Activated naive CD8-positive, alpha-beta T cell treated with anti-CD3 and anti-CD28 coated beads, Interleukin-2, amount 50 U/mL, for 16 hours (primary cell): ENCODE data around the gene CDHR4.
"Not testable (repeated sequence)": the region's sequence is repeated elsewhere in the genome, so short reads cannot be mapped to it uniquely, and the experiment has no call there.

Experiments used
- DNase-seq: peaks from one replicate; pipeline ENCODE4 v3.0.0-alpha.2; 2020; ENCODE audit warnings: low read depth, low spot score

The CDHR4 gene

DNA sequence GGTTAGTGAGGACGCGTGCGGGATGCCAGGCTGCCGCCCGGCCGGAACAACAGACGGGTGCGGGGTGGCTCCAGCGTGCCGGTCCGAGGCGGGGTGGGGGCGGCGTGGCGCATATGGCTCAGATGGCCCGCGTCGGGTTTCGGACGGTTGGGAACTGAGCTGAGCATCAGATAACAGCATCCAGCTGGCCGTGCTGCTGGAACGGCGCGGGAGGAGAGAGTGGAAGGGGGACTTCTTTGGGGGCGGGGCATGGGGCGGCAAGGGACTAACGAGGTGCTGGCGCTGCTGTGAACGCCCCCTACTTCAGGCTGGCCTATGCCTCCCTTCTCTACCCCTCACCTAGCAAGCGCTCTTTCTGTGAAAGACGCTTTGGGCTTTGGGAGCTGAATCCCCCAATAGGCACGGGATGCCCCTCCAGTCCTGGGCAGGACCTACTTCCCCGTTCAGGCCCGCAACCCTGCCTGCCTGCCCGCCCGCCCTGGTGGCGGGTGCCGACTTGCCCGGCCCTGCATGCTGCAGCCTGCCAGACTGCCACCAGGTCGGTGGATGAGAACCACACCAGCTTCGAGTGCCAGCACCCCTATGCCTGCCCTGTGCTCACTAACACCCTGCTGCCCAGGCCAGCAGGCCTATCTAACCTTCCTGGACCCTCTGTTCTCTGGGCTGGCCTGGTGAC, 3.9 kb upstream of the CDHR4 start:
- peak; percentile 28 for DNase-seq

DNA sequence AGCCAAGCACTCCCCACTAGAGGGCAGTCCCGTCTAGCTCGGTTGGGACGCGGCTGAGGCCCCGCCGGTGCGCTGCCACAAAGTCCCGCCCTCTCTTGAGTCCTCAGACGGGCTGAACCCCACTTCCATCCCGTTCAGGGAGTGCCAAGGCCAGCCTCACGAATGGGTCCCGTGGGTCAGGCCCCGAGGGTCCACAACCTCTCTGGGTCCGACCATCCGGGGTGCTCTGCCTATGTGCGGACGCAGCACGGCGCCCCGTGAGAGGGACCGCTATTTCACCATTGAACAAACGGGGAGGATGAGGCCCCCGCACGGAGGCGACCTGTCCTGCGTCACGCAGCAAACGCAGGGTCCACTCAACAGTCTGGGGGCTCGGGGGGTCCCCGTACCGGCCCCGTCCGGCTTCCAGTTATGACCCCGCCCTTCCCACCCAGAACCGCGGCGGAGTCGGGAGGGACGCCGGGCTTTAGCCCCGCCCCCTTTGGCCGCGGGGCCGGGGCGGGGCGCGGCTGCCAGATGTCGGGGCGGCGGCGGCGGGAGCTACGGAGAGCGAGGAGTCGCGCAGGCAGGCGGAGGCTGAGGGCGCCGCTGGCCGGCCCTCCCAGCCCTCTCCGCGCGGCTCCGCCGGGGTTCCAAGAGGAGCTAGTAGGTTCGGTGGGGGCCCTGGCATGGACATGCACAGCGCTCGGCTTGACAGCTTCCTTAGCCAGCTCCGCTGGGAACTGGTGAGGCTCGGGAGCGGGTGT, 3.2 kb upstream of the CDHR4 start, which contains the start of gene INKA1:
INKA1 (plus strand) TSS at position 543 of the 746 bp plus-strand sequence; CDS start at position 675, 132 bp downstream.
- DNase-seq = peak; percentile 79

DNA sequence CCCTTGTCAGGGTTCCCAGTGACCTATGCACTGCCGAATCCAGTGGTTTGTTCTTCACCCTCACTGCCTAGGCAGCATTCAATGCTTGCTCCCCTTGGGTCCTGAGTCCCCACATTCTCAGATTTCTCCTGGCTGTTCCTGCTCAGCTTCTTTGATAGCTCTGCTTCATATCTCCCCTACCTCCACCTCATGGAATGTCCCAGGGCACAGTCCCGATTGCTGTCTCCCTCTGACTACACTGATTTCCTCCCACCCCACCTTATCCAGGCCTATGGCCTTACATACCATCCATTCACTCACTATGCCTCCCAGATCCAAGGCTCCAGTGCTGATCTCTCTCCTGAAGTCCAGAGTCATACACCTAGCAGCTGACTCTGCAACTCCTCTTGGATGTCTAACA, 1.5 kb upstream of the CDHR4 start:
- DNase-seq = no peak

DNA sequence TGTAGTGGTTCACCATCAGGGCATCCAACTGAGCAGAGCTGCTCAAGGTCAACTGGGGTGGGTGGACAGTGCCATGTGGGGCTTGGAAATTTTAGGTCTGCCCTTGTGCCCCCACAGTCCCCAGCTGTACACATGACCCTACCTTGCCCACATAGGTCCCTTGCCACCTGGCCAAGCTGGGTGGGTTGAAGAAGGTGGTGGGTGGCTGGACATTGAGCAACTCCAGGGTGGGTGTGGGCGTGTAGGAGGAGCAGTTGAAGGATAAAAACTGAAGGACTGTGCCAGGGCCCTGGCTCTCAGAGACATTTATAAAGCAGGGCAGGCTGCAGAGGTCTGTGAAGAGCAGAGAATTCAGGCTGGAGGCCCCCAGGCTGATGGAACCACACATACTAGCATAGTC, 568 bp downstream of the CDHR4 start:
- no peak for DNase-seq

DNA sequence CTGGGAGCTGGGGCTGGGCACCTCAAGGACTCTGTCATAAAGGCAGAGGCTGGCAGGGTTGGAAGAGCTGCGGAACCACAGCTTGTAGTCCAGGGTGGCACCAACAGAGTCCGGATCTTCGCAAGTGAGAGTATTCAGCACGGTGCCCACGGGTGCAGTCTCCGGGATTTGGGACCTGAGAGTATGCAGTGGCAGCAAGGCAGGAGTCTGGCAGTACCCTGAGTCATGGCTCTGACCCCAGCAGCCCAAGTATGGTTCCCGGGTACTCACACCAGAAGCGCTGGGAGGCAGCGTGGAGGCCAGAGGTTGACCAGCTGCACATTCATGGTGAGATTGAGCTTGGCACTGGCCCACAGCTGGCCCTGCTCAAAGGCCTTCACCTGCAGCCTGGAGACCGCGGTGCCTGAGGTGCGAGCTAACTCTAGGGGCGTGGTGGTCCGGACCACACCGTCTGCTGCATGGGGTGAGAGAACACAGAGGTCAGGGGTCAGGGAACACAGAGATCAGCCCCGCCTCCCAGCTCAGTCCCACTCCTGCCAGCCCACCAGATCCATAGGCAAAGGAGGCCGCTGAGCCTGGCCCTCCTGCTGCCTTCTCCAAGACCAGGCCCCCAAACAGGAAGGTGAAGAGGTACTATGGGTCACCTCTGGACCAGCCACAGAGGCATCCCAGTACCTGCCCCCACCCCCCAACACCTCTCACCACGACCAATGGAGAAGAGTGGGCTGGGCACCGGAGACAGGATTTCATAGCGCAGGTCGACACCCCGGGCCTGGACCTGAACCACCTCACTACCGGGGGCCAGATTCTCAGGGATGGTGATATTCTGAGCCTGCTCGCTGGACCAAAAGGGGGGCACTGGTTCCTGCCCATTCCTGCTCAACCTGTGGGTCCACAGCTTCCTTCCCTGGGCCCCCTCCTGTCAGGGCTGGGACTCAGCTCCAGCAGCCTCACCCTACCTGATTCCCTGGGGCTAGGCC, 4.5 kb downstream of the CDHR4 start:
- no peak for DNase-seq

DNA sequence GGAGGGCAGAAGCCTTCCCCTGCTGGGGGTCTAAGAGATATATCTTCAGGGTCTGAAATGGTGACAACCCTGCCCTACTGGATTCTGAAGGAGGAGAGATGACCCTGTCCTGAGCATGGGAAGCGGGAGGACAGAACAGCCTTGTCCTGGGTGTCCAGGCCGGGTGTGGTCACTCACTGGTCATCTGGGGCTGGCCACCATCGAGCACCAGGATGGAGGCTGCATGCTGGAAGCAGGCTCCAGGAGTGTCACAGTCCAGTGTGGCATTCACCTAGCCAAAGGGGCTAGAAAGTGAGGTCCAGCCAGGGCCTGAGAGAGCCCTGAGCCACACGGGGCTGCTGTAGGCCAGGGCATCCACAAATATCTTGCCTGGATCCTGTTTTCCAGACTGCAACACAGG, 5.2 kb downstream of the CDHR4 start:
- no peak for DNase-seq

DNA sequence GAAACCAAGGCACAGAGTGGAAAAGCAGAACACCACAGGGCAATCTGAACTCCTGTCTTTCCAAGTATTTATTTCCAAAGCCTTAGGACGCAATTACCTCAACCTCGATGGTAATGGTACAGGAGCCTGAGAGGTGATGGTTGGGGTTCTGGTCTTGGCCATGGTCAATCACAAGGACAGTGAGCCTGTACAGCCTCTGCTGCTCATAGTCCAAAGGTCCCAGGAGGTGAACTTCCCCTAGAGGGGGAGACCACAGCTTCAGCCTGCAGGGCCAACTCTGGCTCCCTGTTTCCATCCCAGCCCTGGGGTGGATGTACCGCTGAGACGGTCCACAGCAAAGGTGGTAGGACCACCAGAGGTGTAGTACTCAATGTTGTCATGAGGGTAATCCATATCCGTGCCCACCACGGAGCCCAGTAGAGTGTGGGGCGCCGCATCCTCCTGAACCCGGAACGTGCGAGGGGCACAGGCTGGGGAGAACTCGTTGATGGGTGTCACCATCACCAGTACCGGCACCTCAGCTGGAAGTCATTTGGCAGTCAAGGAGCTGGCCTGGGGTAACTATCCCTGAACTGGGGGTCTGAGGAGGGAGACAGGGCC, 6.1 kb downstream of the CDHR4 start:
- DNase-seq = no peak

DNA sequence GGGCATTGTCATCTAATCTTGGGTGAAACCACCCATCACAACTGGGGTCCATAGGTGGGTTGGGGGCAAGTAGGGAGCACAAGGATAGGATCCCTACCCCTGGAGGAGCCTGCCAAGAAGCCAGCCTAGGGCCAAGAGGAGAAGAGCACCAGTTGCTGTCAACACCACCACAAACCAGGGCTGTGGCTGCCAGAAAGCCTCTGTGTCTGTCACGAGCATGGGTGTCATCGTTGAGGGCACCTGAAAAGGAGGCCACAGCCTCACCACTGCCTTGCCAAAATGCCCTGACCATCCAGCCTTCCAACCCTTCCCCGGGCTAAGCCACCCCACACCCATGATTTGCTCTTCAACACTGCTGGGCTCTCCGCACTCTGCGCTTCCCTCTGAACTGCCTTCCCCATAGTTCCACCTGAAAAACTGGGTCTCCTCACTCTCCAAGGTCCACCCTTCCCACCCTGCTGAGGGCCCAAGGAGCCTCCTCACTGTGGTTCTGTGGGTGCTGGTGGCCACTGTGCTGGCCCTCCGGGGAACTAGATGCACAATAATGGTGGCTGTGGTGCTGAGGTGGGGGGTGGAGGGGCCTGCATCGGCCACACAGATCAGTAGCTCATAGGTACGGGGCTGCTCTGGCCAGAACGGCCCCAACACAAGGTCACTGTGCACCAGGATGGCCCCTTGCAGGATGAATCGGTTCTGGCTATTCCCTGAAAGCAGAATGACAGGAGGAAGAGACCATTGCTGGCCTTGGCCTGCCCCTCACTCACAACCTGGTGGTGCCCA, 7.1 kb downstream of the CDHR4 start:
- DNase-seq = no peak

DNA sequence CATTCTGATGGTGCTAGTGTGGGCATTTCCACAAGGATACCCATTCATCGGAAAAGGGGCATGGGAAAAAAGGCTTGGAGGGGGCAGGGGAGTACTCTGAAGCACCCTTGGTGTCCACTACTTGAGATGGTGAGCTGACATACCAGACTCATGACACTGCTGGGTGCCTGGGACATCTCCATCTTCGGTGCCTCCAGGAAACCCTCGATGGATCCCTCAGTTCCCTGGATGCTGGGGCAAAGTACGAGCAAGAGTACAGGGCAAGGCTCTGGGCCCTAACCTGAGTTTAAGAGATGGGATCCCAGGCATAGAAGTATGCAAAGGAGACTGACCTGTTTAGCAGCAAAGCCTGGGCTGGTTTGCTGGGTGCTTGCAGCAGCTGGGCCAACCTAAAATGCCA, 8.1 kb downstream of the CDHR4 start:
- no peak for DNase-seq

DNA sequence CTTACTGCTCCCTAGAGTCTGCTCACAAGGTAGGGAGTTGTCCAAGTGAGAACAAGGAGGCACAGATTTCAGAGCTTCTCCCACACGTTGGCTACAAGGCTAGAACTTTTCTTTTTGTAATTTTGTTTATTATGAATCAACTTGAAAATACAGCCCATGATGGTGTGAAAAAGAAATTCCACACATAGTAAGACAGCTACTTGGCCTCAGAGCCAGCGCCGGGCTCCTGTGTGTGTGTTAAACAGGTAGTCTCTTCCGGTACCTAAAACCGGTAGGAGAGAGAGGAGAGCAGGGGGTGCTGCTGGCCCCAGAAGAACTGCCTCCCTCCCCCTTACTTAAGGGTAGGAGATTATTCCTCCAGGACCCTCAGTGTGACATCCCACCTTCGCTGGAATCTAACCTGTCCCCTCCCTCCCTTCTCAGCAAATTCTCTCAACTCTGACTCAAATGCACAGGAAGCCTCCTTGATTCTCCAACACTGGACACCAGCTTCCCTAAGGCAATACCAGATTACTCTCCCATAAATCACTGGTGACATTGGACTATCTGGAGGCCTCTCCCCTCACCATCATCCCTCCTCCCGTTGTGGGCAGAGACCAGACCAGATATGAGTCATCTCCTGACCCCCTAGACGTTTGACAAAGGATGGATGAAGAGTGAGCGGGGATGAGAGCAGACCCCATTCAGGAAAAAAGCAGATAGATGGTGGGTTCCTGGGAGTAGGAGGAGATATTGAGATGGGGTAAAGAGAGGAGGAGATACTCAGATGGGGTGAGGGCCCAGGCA, 8.9 kb downstream of the CDHR4 start:
- no peak for DNase-seq

DNA sequence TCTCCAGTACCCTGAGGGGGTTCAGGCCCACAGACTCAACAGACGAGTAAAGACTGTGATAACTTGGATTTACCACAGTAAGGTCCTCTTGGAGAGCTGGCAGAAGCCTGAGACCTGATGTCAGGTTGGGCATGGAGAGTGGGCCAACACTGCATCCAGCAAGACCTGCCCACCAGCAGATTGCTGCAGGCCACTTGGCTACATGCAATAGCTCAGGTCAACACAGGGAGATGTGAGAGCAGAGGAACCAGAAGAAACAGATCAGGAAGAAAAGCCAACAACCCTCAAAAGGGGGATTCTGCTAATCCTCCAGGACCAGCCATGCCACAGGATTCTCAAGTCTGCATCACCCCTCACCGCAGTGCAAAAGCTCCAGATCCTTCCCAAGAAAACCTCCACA, 11.6 kb downstream of the CDHR4 start:
- DNase-seq = no peak

DNA sequence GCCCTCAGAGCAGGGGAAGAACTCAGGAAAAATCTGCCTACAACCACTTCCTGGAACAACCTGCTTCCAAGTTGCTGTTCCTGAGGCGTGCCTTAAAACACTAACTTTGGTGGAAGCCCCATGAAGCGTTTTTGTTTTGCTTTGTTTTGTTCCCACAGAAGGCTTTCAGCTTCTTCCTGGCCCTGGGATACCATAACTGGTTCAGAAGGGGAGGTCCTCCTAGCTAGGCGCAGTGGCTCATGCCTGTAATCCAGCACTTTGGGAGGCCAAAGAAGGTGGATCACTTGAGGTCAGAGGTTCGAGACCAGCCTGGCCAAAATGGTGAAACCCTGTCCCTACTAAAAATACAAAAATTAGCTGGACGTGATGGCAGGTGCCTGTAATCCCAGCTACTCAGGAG, 12.1 kb downstream of the CDHR4 start:
- DNase-seq = no peak

DNA sequence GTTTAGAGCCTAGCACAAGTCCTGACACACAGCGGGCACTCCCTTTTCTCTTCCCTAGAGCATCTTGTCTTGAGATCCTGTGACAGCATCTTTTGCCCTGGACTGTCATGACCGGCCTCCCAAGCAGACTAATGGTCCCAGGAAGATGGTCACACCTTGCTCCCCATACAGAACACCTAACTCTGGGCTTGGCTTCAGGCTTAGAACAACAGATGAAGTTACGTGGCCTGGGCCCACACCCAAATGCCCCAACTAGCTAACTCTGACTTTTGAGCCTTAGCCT, 12.6 kb downstream of the CDHR4 start:
- no peak for DNase-seq

DNA sequence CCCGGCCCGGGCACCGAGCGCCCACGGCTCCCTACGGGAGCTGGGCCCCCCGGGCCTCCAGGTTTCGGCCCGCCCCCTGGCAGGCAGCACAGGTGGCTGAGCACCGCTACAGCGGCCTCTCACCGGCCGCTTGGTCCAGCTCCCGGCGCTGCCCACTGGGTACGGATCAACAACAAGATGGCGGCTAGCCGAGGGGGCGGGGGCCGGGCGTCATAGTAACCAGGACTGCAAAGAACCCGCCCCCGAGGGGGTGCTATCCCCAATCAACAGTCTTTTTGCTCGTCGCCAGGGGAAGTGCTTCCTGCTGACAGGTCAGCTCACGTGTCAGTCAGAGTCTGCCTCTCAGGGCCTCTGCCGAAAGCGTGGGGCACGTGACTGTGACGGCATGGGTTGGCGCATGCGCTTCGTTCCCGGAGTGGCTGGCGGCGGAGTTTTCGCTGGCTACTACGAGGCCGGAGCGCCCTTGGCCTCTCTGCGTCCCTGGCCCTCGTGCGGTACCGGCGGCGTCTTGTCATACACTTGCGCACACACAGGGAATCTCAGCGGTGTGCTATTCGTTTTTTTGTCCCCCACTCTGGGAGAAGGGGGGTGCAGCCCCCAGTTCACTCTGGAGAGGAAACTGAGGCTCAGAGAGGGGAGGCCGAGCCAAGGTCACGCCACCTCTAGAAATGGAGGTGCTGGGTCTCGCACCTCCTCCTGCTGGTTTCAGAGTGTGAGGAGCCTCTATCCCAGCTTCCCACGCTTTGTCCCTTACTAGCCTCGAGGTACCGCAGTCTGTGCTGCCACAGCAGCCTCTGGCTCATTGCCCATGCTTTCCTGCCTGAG, 13.1 kb downstream of the CDHR4 start, which contains the start of gene IP6K1:
IP6K1 (minus strand) TSS at position 186 of the 825 bp plus-strand sequence. CDS start 38,502 bp downstream, outside the sequence.
- peak; percentile 99 for DNase-seq

DNA sequence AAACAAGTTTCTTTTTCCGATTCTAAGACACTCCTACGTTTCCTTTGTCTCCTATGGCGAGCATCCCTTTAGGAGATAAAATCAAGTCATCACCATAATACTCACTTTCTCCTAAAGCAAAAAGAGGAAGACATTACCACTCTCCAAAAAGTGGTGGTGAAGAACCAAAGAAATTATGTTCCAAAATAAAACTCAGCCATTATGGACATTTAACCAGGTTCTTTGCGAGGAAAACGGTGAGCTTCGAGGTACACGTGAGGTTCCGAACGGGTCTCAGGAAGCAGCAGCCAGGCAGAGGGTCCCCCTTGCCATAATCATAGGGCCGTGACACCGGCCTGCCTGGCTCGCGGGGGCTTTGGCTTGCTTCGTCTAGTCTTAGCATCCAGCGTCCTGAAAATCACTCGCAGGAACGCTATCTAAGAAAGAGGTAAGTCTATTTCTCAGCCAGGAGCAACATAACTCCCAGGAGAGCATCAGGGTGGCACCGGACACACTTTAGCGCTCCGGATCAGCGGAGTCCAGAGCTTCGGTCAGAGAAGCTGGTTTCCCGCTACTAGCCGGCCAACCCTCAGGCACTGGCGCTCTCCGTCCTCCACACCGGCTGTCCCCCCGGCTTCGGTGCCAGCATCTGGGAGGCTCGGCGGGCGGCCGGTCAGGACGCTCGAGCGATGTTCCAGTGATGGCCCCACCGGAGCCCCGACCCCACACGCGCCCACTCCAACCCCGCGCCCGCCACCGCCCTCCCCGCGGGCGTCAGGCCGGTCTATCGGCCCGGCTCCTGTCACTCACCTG, 13.9 kb downstream of the CDHR4 start:
- no peak for DNase-seq

DNA sequence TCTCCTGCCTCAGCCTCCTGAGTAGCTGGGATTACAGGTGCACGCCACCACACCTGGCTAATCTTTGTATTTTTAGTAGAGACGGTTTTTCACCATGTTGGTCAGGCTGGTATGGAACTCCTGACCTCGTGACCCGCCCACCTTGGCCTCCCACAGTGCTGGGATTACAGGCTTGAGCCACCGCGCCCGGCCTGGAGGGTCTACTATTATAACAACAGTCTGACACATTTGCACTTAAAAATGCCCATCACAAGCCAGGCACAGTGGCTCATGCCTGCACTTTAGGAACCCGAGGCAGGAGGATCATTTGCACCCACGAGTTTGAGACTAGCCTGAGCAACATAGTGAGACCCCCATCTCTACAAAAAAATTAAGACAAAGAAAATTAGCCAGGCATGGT, 17.4 kb downstream of the CDHR4 start:
- not testable (repeated sequence) for DNase-seq

DNA sequence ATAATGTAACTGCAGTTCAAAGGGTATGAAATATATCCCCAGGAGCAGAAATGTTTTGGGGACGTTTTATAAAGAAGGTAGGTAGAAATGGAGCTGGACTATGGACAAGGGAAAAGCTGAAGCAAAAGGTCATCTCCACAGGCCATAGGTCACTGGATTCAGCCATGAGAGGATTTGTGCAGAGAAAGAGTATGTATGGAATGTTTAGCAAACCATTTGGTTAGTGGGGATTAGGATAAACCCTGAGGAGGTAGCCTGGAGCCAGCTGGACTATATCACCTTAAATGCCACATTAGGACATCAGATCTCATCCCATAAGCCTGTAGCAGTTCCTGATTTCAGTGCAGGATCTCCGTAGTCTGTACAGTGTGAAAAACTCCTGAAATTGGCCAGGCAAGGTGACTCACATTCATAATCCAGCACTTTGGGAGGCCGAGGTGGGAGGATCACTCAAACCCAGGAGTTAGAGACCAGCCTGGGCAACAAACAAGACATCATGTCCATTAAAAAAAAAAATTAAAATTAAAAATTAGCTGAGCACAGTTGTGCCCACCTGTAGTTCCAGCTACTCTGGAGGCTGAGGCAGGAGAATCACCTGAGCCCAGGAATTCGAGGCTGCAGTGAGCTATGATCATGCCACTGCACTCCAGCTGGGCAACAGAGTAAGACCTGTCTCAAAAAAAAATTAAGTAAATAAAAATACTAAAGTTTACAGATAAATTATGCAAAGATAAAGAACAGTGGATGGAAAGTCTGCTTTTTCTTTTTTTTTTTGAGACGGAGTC, 18.1 kb downstream of the CDHR4 start:
- DNase-seq = no peak

DNA sequence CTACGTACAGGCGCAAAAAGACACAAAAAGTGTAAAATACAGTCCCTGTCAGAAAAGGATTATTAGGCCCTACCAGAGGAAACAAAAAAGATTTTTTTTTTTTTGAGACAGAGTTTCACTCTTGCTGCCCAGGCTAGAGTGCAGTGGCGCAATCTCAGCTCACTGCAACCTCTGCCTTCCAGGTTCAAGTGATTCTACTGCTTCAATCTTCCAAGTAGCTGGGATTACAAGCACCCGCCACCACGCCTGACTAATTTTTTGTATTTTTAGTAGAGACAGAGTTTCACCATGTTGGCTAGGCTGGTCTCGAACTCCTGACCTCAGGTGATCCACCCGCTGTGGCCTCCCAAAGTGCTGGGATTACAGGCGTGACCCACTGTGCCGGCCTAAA, 18.7 kb downstream of the CDHR4 start:
- not testable (repeated sequence) for DNase-seq
